Epithelial cell of esophagus (primary cell): ENCODE data around the gene DDRGK1.
A peak's percentile ranks its signal among the peaks of the same experiment; 100 is the strongest.

Experiments used
- DNase-seq: peaks from one replicate; pipeline ENCODE4 v3.0.0; 2010; ENCODE audit warnings: low read depth
- H3K4me3 ChIP-seq: 2 replicates; pipeline ENCODE4 v1.5.1; 2011; ENCODE audit warnings: mild to moderate bottlenecking, low read length, control low read depth
- CTCF ChIP-seq: IDR thresholded peaks from 2 replicates; pipeline ENCODE4 v1.5.1; 2011; ENCODE audit warnings: low read depth, mild to moderate bottlenecking, low read length, control low read depth, inconsistent platforms; ENCODE audit not compliant: insufficient read depth; ENCODE audit errors: missing control alignments

The DDRGK1 gene

GRCh38 chr20:3166338-3166912 lies 38.1 kb downstream of the DDRGK1 start:
- TF ChIP-seq CTCF: no peak

GRCh38 chr20:3165473-3166337 lies 38.8 kb downstream of the DDRGK1 start:
- H3K4me3 ChIP-seq: no peak overlapping the region
- DNase-seq: peak; percentile 20
- no peak for TF ChIP-seq CTCF

More at GRCh38 chr20:3166338-3166912, 38.1 kb downstream of the DDRGK1 start:
- DNase-seq: no peak
- H3K4me3 ChIP-seq: no peak overlapping the region

GRCh38 chr20:3164763-3165410 lies 39.6 kb downstream of the DDRGK1 start:
- no peak for DNase-seq
- TF ChIP-seq CTCF: no peak
- H3K4me3 ChIP-seq: no peak overlapping the region

- no peak for TF ChIP-seq CTCF
- DNase-seq: no peak
- H3K4me3 ChIP-seq: no peak overlapping the region
Measured at GRCh38 chr20:3164043-3164762, 40.3 kb downstream of the DDRGK1 start.

GRCh38 chr20:3163099-3164042 lies 41.1 kb downstream of the DDRGK1 start:
- TF ChIP-seq CTCF: no peak

More at GRCh38 chr20:3163099-3164042, 41.1 kb downstream of the DDRGK1 start:
- no peak overlapping the region for H3K4me3 ChIP-seq
- no peak for DNase-seq
